Ovary (tissue), 3 donors: ENCODE results near the gene CLEC16A.

ENCODE experiments used
- CTCF ChIP-seq, 3 donors: fragments of 450-650 bp in 2 of 3; fragments of 200-600 bp in 1 of 3; IDR thresholded peaks; one replicate each; pipeline versions ENCODE4 v1.5.1 to v1.8.0; 2016 to 2022; ENCODE audit warnings: antibody characterized with exemption in 3 of 3, mild to moderate bottlenecking in 1 of 3
- EP300 ChIP-seq: sonication (generic); formaldehyde crosslinking; IDR thresholded peaks from one replicate; pipeline ENCODE4 v1.6.1; 2017; ENCODE audit warnings: antibody characterized with exemption
- donor health status: DM: no; HTN: no; CAD: no.

- TF ChIP-seq CTCF (IDR thresholded peaks at IDR 0.05) (no peak), EP300 (no peak)
Measured at GRCh38 chr16:11032000-11032921, 87.9 kb downstream of the CLEC16A start.
